ENCODE measurements around the gene ZSCAN5C. TPM values are rescaled to one million over a fixed set of nuclear protein-coding genes. Genes with fewer than 3 reads are reported as not detected.
"Not testable (repeated sequence)": the region's sequence is repeated elsewhere in the genome, so short reads cannot be mapped to it uniquely, and the experiment has no call there.

The ZSCAN5C gene, protein sequence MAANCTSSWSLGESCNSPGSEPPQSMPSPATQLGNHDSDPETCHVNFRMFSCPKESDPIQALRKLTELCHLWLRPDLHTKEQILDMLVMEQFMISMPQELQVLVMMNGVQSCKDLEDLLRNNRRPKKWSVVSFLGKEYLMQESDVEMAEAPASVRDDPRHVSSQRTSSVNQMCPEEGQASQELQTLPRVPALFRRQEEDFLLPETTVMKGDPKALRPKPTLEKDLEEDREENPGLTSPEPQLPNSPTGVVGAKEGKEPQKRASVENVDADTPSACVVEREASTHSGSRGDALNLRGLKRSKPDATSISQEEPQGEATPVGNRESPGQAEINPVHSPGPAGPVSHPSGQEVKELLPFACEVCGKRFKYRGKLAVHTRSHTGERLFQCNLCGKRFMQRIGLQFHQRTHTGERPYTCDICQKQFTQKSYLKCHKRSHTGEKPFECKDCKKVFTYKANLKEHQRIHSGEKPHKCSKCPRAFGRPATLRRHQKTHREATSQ
- polyA plus RNA-seq (ENCODE audit: insufficient read length): not detected
- long read RNA-seq, donor 1: 0 reads
- long read RNA-seq, donor 2: 0 reads
- long read RNA-seq, donor 3: 0 reads
- long read RNA-seq, donor 4: 0 reads
- long read RNA-seq, donor 5: 0 reads
- long read RNA-seq, donor 6: 0 reads
- long read RNA-seq, donor 7: 0 reads
- long read RNA-seq, donor 8: 0 reads

DNA sequence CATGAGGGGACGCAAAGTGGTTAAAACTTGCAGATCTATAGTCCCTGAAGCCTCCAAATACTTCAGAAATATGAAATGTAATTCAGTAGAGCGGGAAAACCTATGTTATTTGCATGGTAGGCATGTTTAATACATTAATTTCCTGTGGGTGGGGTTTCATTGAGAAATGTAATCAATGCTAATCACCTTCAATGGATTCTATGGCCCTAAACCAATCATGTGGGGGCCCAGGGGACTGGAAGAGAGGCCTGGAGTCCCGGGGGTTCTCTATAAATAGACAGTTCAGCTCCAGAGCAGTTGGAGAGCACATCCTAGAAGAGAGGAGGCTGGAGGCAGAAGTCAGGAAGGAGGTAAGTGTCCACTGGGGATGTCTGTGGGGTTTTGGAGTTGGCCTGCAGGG, at the start of gene ZSCAN5C:
Gene ZSCAN5C (plus strand): TSS at position 301 of the 400 bp plus-strand sequence. CDS start 3,641 bp downstream, outside the sequence.
- DNase-seq: no peak

DNA sequence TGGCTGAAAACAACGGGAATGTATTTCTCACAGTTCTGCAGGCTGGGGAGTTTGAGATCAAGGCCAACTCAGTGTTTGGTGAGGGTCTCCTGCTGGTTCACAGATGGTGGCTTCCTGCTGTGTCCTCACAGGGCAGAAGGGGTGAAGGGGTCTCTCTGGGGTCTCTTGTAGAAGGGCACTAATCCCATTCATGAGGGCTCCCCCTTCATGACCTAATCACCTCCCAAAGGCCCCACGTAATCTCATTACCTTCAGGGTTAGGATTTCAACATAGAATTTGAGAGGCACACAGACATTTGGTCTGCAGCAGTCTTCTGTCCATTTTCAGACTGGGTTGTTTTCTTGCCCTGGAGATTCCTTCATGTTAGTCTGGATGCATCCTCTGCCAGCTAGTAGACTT, 49.4 kb upstream of the ZSCAN5C start:
- DNase-seq: no peak

DNA sequence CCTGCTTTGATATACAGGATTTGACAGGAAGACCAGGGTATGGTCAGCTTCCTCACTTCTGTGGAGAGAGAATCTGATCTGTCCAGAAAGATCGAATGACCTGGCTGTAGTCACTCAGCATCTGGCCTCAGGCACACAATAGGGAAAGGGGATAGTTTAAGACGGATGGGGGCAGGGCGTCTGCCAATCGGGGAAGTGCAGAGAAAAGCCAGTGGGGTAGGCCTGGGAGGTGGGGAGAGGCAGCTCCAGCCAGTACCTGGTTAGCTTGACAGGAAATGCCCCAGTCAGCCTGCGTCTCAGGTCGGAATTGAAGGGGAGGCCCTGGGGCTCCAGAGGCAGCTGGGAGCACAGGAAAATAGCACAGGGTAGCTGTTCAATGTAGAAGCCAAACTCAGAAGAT, 48.6 kb upstream of the ZSCAN5C start:
- no peak for DNase-seq

DNA sequence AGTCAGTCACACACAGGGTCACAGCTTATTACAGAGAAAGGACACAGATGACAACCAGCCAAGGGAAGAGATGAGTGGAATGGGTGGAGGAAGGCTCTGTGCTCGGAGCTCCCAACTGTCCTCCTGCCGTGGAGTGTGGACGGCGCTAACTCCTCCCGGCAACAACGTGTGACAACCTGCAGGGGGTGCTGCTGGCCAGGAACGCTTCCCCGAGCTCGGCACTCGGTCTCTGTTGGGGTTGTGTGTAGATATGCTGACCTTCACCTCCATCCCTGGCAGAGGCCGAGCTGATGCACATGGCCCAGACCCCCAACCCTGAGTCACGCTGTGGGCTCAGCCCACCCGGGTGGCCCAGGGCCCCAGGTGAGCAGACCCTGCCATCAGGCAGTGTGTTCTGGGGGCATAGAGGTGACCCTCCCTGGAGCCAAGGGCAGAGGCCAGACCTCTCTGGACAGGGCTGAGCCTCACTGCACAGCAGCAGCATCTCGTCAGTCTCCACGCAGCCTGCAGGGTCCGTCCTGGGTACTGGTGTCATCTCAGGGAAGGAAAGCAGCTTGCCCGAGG, 46.9 kb upstream of the ZSCAN5C start:
- no peak for DNase-seq

DNA sequence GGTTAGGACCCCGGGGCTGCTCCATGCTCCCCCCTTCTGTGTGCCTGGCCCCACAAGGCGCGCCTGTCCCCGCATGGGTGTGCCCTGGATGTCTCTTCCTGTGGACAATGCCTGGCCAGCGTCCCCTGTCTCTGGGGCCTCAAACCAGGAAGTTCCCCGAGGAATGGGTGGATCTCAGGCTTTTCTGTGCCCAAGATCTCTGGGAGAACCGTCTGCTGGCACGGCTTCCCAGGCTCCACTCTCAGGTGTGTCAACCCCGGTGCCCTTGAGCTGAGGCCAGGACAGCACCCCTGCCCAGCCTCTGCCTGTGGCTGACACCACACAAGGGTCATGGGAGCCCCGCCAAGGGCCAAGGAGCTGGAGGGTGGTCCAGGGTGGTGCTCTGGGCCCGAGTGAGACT, 45.3 kb upstream of the ZSCAN5C start:
- DNase-seq: no peak

DNA sequence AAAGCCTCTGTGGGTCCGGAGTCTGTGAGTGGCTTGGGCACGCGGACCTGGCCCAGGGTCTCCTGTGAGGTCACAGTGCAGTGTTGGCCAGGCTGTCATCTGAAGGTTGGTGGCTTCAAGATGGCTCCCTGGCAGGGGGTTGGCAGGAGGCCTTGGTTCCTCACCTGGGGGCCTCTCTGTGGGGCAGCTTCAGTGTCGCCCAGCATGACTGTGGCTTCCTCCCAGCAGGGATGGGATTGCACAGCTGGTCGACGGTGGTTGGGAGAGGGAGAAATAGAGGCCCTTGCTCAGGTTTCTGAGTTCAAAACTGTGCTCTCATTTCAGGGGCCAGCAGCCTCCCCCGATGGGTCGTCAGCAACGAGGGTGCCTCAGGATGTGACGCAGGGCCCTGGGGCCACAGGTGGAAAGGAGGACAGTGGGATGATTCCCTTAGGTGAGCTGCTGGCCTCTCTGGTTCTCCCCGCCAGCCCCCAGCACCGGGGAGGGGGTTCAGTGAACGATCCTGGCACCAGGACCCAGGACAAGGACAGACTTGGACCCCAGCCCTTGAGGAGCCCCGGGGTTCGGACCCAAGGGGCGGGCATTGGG, 43.8 kb upstream of the ZSCAN5C start:
- DNase-seq: no peak

DNA sequence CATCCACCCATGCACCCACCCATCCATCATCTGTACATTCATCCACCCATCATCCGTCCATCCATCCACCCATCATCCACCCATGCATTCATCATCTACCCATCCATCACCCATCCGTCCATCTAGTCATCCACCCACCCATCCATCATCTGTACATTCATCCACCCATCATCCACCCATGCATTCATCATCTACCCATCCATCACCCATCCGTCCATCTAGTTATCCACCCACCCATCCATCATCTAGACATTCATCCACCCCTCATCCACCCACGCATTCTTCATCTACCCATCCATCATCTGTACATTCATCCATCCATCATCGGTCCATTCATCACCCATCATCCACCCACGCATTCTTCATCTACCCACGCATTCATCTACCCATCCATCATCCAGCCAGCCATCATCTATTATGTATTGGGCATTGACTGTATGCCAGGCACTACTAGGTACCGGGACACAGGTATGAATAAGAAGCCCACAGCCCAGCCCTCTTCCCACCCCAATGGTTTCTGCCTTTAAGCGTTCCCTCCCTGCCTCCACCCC, 43.0 kb upstream of the ZSCAN5C start:
- DNase-seq: no peak

DNA sequence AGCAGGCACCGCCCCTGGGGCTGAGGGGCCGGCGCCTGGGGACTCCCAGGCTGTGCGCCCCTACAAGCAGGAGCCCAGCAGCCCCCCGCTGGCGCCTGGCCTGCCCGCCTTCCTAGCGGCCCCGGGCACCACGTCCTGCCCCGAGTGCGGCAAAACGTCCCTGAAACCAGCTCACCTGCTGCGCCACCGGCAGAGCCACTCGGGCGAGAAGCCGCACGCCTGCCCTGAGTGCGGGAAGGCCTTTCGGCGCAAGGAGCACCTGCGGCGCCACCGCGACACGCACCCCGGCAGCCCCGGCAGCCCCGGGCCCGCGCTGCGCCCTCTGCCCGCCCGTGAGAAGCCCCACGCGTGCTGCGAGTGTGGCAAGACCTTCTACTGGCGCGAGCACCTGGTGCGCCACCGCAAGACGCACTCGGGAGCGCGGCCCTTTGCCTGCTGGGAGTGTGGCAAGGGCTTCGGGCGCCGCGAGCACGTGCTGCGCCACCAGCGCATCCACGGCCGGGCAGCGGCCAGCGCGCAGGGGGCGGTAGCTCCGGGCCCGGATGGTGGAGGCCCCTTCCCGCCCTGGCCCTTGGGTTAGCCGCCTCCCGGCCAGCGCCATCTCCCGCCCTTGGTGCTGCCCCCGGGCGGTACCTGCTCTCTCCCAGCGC, 42.3 kb upstream of the ZSCAN5C start:
- no peak for DNase-seq

DNA sequence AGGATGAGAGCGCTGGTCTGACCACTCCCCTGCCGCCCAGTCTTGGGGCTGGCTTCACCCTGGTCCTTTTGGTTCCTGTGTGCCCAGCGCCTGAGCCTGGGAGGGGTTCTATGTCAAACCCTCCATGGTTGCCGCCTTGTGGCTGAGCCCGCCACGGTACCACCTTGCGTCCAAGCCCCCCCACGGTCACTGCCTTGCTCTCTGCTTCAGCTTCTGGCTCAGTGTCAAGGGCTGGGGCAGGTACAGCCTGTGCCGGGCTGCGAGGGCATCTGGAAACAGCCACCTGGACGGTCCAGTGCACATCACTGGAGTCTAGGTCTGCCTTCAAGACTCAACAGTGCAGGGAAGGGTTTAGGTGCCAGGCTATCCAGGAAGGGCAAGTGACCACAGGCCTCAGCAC, 40.5 kb upstream of the ZSCAN5C start:
- no peak for DNase-seq

DNA sequence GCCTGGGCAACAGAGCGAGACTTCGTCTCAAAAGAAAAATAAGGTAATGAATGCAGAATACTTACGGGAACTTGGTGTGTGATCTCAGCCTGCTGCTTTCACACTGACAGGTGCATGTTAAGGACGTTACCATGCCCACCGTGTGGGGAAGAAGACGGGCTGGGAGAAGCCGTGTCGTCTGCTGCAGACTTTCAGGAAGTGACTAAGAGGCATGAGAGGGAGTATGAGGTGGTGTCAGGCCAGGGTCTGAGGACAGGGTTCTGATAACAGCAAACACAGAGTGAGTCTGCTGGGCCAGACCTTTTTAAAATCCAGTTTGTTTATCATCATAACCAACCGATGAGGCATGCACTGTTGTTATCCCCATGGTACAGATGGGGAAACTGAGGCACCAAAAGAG, 39.8 kb upstream of the ZSCAN5C start:
- DNase-seq: no peak

DNA sequence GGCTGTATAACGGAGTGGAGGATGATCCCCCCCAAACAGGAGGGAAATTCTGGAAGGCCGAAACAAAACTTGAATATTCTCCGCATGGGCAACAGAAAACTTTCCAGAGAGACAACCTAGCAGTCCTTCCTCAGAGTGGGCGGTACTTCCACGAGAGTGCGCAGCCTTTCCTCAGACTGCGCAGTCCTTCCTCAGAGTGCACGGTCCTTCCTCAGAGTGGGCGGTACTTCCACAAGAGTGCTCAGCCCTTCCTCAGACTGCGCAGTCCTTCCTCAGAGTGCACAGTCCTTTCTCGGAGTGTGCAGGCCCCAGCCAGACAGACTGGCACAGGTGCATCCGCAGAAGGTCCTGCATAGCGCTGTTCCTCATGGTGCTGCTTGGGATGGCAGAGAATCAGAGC, 39.0 kb upstream of the ZSCAN5C start:
- DNase-seq: no peak

DNA sequence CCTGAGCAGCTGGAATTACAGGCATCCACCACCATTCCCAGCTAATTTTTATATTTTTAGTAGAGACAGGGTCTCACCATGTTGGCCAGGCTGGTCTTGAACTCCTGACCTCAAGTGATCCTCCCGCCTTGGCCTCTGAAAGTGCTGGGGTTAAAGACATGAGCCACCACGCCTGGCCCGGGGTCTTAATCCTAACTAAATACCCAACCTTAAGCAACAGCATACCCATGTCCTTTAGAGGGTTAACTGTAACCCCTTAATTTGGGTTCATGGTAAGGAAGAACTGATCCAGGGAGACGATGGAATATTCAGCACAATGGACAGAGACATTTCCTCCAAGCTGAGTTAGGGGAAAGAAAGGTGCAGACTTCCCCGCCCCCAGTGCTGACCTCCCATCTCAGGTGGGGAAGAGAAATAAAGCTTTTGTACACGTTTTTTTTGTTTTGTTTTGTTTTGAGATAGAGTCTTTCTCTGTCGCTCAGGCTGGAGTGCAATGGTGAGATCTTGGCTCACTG, 35.0 kb upstream of the ZSCAN5C start:
- DNase-seq: no peak

DNA sequence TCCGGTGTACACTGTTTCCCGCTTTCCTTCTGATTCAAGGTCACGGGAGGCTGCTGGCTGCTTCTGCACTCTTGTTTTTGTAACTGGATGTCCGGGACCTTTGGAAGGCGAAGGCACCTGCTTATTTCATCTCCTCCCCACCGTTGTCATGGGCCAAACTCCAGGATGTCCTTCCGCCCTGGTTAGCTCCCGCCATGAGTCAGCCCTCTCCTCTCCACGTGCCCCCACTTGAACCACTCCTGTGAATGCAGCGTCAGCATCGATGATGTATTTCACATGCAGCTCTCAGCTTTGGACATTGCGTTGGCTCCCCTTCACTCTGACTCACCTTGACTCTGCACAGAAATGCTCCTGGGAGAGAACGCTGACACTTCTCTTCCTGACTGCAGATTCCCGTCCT, 31.8 kb upstream of the ZSCAN5C start:
- no peak for DNase-seq

DNA sequence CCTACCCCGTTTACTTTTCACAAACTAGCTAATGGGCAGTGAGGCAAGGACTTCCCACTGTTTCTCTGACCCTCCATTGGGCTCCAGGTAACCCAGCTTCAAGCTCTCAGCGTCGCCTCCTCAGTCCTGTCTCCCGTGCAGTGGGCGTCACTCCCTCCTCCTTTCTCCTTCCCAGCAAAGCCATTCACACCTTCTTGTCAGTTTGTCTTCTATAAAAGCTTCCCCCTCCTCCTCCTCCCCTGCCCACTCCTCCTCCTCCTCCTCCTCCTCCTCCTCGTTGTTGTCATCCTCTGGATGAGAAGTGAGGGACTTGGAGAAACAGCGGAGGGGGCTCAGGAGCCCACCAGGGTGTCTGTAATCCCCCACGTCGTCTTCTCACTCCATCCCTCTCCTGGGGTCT, 28.0 kb upstream of the ZSCAN5C start:
- DNase-seq: no peak

DNA sequence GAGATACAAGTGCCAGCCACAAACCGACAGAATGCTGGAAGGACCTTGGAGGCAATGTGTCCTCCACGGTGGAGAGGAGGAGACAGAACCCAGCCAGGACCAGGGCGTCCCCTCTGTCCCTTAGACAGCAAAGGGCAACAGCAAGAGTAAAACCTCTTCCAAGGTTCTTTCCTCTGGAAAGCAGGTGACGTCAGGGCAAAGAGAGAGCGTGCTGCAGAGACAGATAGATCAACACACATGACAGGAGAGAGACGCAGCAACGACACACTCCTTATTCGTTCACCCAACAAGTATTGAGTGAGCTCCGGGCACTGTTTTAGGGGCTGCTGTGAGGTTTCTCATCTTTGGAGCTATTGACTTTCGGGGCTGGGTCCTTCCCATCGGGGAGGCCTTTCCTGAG, 27.5 kb upstream of the ZSCAN5C start:
- DNase-seq: no peak

DNA sequence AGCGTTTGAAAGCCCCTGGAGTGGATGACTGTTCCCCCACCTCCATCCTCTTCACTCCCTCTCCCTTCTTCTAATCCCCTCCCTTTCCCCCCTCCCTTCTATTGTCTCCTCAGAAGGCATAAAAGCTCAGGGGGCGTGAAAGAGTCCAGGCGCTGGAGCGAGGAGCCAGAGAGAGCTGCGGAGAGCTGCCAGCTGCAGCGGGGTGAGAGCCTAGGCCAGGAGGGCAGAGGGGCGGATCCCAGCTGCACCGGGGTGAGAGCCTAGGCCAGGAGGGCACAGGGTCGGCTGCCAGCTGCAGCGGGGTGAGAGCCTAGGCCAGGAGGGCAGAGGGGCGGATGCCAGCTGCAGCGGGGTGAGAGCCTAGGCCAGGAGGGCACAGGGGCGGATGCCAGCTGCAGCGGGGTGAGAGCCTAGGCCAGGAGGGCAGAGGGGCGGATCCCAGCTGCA, 26.2 kb upstream of the ZSCAN5C start, which contains the start of gene GALP:
Gene GALP (plus strand): TSS at position 148 of the 447 bp plus-strand sequence. CDS start 1,101 bp downstream, outside the sequence.
- not testable (repeated sequence) for DNase-seq

DNA sequence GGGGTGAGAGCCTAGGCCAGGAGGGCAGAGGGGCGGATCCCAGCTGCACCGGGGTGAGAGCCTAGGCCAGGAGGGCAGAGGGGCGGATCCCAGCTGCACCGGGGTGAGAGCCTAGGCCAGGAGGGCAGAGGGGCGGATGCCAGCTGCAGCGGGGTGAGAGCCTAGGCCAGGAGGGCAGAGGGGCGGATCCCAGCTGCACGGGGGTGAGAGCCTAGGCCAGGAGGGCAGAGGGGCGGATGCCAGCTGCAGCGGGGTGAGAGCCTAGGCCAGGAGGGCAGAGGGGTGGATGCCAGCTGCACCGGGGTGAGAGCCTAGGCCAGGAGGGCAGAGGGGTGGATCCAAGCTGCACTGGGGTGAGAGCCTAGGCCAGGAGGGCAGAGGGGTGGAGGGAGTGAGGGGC, 25.8 kb upstream of the ZSCAN5C start:
- DNase-seq: not testable (repeated sequence)

DNA sequence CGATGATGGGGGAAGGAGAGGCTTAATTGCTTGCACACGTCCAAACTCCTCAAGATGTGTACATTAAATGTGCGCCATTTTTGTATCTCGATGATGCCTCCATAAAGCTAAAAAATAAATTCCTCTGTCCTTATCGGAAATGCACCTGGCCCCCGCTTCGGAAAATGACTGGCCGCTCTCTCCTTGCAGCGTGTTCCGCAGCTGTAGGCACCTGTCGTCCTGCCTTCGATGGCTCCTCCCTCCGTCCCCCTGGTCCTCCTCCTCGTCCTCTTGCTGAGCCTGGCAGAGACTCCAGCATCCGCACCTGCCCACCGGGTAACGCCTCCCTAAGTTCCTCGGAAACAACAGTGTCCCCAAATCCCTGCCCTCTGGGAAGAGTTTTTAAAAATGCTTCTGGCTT, 25.2 kb upstream of the ZSCAN5C start:
- DNase-seq: no peak

DNA sequence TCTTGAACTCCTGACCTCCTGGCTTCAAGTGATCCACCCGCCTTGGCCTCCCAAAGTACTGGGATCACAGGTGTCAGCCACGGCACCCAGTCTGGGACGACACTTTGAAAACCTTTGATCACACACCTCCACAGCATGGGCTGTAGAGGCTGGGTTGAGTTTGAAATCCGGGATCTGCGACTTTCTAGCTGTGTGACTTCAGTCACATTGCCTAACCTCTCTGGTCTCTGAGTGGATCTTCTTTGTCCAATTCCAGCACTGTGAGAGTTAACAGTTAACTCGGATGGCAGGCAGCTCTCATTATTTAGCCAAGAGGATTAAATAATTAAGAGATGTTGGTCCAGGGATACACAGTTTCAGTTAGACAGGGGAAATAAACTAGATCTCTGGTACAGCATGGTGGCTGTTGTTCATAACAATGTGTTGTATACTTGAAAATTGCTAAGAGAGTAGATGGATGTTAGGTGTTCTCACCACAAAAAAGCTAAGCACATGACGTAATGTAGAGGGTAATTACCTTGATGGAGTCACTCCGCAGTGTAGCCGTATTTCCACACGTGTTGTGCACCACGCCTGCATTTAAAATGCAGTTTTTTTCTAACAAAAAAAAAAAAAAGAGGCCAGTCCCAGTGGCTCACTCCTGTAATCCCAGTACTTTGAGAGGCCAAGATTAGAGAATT, 24.4 kb upstream of the ZSCAN5C start:
- no peak for DNase-seq

DNA sequence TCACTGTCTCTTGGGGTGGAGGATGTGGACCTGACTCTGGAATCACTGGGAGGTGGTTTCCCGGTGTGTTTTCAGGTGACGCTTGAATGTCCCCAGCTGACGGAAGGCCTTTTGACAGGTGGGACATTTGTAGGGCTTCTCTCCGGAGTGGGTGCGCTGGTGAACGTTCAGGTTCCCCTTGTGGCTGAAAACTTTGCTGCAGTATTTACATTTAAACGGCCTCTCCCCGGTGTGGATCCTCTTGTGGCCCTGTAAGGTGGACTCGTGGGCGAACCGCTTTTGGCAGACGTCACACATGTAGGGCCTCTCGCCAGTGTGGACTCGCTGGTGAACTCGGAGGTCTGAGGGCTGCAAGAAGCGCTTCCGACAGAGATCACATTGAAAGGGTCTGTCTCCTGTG, 12.3 kb upstream of the ZSCAN5C start:
- DNase-seq: no peak

DNA sequence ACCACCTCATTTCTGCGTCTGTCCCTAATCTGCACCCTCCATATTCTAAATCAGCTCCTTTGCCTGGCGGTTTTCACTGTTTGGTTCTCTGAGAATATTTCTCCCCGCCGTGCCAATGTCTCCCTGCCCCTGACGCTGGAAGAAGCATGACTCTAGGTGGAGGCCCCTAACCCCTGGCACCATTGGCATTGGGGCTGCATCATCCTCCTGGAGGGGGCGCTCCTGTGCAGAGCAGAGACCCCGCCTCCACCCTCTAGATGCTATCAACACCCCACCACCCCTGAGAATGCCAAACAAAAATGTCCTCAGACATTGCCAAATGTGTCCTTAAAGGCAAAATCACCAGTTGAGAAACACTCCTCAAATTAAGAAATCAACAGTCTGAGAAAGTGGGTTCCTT, 11.0 kb upstream of the ZSCAN5C start:
- no peak for DNase-seq

Measured in left kidney (tissue), 8 donors.